Astrocyte of the cerebellum (primary cell): ENCODE measurements around the gene CPEB3.
"Not testable (repeated sequence)": the region's sequence is repeated elsewhere in the genome, so short reads cannot be mapped to it uniquely, and the experiment has no call there.

Source experiments
- DNase-seq: peaks from one replicate; pipeline ENCODE4 v3.0.0-alpha.2; 2011; ENCODE audit warnings: low read depth
- H3K4me3 ChIP-seq: 2 replicates; pipeline ENCODE4 v1.5.1; 2011; ENCODE audit warnings: mild to moderate bottlenecking, low read depth, low read length, moderate library complexity
- in situ Hi-C: cut with HindIII; loops from 2 replicates; pipeline ENCODE4 v1.10.0; 2017; ENCODE audit warnings: low sequenced_read_pairs
- TF ChIP-seq, protein P1 (sequence below): IDR thresholded peaks from 2 replicates; pipeline ENCODE4 v1.5.1; 2012; ENCODE audit warnings: low read length, low read depth, moderate library complexity, mild to moderate bottlenecking; ENCODE audit errors: missing control alignments

CPEB3 gene

DNA sequence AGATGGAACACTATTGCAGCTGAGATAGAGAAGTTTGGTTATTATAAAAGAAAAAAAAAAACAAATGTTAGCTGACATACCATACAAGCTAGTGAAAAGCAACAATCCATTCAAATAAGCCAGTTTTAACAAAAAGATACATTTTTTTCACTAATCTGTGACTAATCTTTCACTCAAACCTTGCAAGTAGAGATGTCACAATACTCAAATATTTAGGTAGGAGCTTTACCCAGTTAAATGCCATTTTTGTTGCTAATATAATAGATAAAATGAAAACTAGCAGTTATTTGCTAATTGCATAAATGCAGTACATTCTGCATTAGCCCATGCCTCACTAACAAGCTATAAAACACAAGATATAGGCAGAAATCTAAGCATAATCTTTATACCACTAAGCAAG, 243.7 kb downstream of the CPEB3 start:
- H3K4me3 ChIP-seq = no peak overlapping the region
- DNase-seq = no peak
- in situ Hi-C loops = no loop called here
- TF ChIP-seq, protein P1, sequence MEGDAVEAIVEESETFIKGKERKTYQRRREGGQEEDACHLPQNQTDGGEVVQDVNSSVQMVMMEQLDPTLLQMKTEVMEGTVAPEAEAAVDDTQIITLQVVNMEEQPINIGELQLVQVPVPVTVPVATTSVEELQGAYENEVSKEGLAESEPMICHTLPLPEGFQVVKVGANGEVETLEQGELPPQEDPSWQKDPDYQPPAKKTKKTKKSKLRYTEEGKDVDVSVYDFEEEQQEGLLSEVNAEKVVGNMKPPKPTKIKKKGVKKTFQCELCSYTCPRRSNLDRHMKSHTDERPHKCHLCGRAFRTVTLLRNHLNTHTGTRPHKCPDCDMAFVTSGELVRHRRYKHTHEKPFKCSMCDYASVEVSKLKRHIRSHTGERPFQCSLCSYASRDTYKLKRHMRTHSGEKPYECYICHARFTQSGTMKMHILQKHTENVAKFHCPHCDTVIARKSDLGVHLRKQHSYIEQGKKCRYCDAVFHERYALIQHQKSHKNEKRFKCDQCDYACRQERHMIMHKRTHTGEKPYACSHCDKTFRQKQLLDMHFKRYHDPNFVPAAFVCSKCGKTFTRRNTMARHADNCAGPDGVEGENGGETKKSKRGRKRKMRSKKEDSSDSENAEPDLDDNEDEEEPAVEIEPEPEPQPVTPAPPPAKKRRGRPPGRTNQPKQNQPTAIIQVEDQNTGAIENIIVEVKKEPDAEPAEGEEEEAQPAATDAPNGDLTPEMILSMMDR = no peak

DNA sequence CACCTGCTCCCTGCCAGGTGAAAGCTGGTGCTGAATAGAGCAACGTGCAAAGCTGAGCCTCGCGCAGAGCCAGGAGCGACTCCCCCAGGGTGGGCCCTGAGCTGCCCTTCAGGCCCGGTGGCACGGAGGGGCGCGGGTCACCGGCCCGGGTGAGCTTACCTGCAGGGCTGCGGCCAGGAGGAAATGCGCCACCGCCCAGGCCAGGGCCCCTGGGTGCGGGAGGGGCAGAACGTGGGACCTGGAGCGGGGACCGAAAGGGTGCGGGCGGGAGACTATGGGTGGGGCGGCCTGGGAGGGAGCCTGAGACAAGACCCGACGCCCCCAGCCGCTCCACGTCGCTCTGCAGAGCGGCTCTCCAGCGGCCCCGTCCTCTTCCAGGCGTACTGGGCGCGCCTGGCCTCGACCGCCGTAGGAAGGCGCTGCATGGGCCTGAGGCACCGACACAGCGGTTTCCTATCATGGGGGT, 245.2 kb downstream of the CPEB3 start:
- in situ Hi-C loops = no loop called here
- no peak overlapping the region for H3K4me3 ChIP-seq
- no peak for DNase-seq
- TF ChIP-seq, protein P1 = no peak

DNA sequence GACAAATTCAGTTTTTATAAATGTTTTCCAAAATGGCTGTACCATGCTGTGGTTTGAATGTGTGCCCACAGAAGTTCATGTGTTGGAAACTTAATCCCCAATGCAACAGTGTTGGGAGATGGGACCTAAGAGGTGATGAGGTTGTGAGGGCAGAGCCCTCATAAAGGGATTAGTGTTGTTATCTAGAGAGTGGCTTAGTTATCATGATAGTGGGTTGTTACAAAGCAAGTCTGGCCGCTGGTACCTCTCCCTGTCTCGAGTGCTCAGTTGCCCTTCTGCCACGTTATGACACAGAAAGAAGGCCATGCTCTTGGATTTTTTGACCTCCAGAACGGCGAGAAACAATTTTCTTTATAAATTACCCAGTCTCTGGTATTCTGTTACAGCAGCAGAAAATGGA, 248.3 kb downstream of the CPEB3 start:
- TF ChIP-seq, protein P1 = no peak
- no peak for DNase-seq
- H3K4me3 ChIP-seq = no peak overlapping the region
- in situ Hi-C loops = no loop called here

DNA sequence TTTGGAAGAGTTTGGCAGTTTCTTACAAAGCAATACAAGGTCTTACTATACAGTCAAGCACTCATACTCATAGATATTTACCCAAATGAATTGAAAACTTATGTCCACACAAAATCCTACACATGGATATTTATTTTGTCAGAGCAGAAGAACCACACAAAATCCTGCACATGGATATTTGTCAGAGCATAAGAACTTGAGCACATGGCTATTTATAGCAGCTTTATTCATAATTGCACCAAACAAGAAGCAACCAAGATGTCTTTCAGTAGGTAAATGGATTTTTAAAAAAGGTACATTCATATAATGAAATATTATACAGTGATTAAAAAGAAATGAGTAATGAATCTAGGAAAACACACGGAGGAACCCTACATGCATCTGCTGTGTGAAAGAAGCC, 251.9 kb downstream of the CPEB3 start:
- no peak overlapping the region for H3K4me3 ChIP-seq
- TF ChIP-seq, protein P1 = no peak
- no peak for DNase-seq
- in situ Hi-C loops = no loop called here

DNA sequence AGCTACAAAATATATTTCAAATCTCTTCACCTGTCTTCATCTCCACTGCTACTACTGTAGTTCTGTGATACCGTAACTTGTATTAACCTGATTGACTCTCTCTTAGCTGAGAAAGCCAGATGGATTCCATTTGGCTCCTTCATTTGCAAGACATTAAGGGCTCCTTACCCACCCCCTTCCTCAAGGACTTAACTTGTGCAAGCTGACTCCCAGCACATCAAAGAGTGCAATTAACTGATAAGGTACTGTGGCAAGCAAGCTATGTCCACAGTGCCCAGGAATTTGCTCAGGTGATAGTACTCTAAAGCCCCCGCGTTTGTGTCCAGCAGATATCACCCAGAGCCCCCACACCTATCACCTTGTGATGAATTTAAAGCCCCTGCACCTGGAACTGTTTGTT, 257.8 kb downstream of the CPEB3 start:
- DNase-seq, in situ Hi-C loops, H3K4me3 ChIP-seq: not testable (repeated sequence)

DNA sequence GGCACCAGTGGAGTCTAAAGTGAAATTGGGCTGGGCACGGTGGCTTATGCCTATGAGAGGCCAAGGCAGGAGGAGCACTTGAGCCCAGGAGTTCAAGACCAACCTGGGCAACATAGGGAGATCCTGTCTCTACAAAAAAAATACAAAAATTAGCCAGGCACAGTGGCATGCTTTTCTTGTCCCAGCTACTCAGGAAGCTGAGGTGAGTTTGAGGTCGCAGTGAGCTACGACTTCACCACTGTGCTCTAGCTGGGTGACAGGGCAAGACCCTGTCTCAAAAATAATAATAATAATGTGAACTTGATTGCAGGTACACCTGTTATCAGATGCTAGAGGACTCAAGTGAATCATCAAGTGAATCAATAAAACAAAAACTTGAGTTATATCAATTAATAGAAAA, 259.3 kb downstream of the CPEB3 start:
- TF ChIP-seq, protein P1 = no peak
- no peak overlapping the region for H3K4me3 ChIP-seq
- no peak for DNase-seq
- in situ Hi-C loops = no loop called here

DNA sequence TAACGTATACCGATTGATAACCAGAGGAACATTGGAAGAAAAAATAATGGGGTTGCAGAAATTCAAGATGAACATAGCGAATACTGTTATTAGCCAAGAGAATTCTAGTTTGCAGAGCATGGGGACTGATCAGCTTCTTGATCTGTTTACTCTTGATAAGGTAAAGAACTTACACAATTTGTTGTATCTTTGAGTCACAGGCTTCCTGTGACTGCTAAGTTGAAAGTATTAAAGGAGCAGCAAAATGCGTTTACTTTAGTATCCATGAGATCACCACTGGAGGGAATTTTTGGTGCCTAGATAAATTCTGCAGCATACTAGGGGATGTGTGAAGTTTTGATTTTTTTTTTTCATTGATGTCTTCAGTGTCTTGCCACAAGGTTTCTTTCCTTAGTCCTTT, 263.7 kb downstream of the CPEB3 start:
- no peak overlapping the region for H3K4me3 ChIP-seq
- in situ Hi-C loops = no loop called here
- no peak for DNase-seq
- TF ChIP-seq, protein P1 = no peak

DNA sequence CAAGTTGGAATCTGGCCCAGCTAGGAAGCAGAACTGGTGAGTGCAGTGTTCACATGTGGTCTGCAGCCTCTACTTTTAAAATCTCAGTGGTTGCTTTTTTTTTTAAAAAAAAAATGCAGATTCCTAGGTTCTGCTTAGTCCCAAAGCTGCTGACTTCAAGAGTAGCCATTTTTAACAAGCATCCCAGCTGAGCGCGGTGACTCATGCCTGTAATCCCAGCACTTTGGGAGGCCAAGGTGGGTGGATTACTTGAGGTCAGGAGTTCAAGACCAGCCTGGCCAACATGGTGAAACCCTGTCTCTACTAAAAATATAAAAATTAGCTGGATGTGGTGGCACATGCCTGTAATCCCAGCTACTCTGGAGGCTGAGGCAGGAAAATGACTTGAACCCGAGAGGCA, 265.5 kb downstream of the CPEB3 start:
- in situ Hi-C loops, H3K4me3 ChIP-seq, DNase-seq: not testable (repeated sequence)
